IPS-NIHi11 (cell line): ENCODE results near the gene CMTM4.
A peak's percentile ranks its signal among the peaks of the same experiment; 100 is the strongest.

Experiments
- DNase-seq: peaks from one replicate; pipeline ENCODE4 v3.0.0; 2012; ENCODE audit warnings: mixed read lengths, low spot score

The CMTM4 gene

GRCh38 chr16:66696669-66697630, at the start of gene CMTM4:
CMTM4 (minus strand) TSS chr16:66696743; CDS start chr16:66696525, 218 bp downstream.
- DNase-seq = peak; percentile 97

GRCh38 chr16:66746048-66746447, 49.5 kb upstream of the CMTM4 start:
- DNase-seq = no peak

GRCh38 chr16:66741950-66742808, 45.6 kb upstream of the CMTM4 start:
- DNase-seq = no peak

GRCh38 chr16:66741169-66741900, 44.8 kb upstream of the CMTM4 start:
- peak; percentile 50 for DNase-seq

- no peak for DNase-seq
Observed at GRCh38 chr16:66740533-66740932, 44.0 kb upstream of the CMTM4 start.

- peak; percentile 71 for DNase-seq
Observed at GRCh38 chr16:66740010-66740409, 43.5 kb upstream of the CMTM4 start.

- DNase-seq = no peak
Observed at GRCh38 chr16:66735891-66736290, 39.3 kb upstream of the CMTM4 start.

GRCh38 chr16:66731101-66731500, 34.6 kb upstream of the CMTM4 start:
- no peak for DNase-seq

- no peak for DNase-seq
Observed at GRCh38 chr16:66728804-66729203, 32.3 kb upstream of the CMTM4 start.

- peak; percentile 74 for DNase-seq
Observed at GRCh38 chr16:66728117-66728787, 31.7 kb upstream of the CMTM4 start.

- no peak for DNase-seq
Observed at GRCh38 chr16:66720766-66721165, 24.2 kb upstream of the CMTM4 start.

GRCh38 chr16:66719246-66719645, 22.7 kb upstream of the CMTM4 start:
- no peak for DNase-seq

GRCh38 chr16:66717776-66718175, 21.2 kb upstream of the CMTM4 start:
- no peak for DNase-seq

- peak; percentile 70 for DNase-seq
Observed at GRCh38 chr16:66717112-66717675, 20.7 kb upstream of the CMTM4 start.

- DNase-seq = no peak
Observed at GRCh38 chr16:66714654-66715307, 18.2 kb upstream of the CMTM4 start.

- no peak for DNase-seq
Observed at GRCh38 chr16:66714062-66714461, 17.5 kb upstream of the CMTM4 start.

- no peak for DNase-seq
Observed at GRCh38 chr16:66713076-66713475, 16.5 kb upstream of the CMTM4 start.

GRCh38 chr16:66712512-66712911, 16.0 kb upstream of the CMTM4 start:
- no peak for DNase-seq

GRCh38 chr16:66711581-66711980, 15.0 kb upstream of the CMTM4 start:
- DNase-seq = no peak

GRCh38 chr16:66706506-66706880, 9.9 kb upstream of the CMTM4 start:
- no peak for DNase-seq
